Measurements from ENCODE around the gene IL1RL1.

Gene IL1RL1

GRCh38 chr2:102310964-102311640 lies at the start of gene IL1RL1:
Gene IL1RL1, plus strand, starts transcription at chr2:102311563. Its CDS starts 26,702 bp downstream, at chr2:102338265.
- DNase-seq (ENCODE audit: low spot score) (no peak), FAIRE-seq (no peak)

DNA sequence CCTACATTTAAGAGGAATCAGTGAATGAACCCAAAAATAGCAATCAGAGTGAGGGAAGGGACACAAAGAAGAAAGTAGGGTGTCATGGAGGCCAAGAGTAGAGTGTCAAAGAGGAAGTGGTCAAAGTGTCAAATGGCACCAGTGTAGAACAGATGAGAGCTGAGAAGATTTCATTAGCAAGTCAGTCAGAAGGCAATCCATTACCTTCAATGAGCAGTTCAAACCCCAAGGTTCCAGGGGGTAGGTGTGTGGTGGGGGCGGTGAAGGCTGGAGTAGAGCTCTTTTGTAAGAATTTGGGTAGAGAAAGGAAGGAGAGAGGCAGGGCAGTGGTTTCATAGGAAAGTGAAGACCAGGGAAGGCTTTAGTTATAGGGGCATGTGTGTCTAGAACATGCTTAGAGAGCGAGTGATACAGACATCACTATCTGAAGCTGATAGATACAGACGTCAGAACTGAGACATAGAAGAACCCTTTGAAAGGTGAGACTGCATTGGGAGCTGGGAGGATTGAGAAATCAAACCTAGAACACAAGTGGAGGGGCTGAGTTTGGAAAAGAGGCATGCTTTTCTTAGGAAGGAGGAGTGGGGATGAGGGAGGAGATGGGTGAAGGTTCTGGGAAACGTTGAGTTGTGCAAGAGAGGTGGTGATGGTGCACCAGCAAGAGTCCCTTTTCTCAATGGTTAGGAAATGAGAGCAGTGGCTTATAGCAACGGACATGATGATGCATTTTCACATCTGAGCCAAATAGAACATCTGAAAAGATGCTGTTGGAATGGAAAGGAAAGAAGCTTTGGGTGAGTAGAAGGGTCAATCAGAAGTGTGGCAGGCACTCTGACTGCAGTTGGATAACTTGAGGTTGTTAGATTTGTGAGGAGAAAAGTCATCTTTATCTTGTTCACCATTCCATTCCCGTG lies 48.9 kb upstream of the IL1RL1 start:
- DNase-seq (ENCODE audit: low spot score) (no peak), FAIRE-seq (no peak)

GRCh38 chr2:102264952-102265351 lies 46.4 kb upstream of the IL1RL1 start:
- no peak for FAIRE-seq

DNA sequence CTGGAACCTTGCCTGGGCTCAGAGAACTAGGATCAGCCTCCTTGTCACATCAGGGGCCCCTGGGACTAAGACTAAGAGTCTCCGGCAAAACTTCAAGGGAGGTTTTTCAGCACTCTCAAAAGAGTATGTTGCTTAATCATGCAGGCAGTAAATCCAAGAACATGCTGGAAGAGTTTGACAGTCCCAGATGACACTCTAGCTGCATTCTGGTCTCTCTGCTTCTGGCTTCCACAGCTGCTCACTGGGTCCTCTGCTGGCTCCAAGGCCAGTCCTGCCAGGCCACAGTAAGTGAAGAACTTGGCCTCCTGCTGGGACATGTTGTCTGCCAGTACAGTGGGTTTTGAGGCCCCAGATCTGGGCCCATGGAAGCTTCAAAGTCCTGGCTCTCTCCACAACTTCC lies 45.2 kb upstream of the IL1RL1 start:
- DNase-seq (ENCODE audit: low spot score) = no peak
- FAIRE-seq = no peak

More at GRCh38 chr2:102264952-102265351, 46.4 kb upstream of the IL1RL1 start:
- DNase-seq (ENCODE audit: low spot score) = no peak

DNA sequence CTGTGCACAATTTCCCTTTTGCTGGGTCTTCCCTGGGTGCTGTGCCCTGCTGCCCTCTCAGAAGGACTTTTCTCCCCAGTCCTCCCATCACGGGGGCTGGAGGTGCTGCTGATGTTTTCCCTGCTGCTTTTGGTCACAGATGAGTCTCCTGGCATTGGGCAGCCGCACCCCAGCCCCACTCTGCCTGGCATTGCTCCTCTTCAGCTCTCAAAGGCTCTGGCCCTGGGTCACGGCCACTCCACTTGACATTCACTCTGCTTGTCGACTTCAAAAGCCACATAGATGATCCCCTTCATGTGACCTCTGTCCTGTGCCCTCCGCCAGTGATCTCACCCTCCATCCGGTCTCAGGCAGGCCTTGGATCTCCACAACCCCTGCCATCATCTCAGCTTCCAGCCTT lies 43.6 kb upstream of the IL1RL1 start:
- FAIRE-seq (no peak), DNase-seq (ENCODE audit: low spot score) (no peak)

- no peak for DNase-seq (ENCODE audit: low spot score)
- no peak for FAIRE-seq
Measured at GRCh38 chr2:102268510-102269199, 42.7 kb upstream of the IL1RL1 start.

DNA sequence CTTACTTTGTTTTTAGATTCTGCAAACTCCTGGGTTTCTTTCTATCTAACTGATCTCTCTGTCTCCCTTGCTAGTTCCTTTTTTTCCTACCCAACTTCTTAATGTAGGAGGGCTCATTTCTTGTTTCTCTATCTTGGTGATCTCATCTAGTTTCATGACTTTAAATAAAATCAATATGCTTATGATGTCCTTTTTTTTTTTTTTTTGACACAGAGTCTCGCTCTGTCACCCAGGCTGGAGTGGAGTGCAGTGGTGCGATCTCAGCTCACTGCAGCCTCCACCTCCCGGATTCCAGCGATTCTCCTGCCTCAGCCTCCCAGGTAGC lies 42.2 kb upstream of the IL1RL1 start:
- DNase-seq (ENCODE audit: low spot score) (no peak), FAIRE-seq (no peak)

GRCh38 chr2:102271844-102272243 lies 39.5 kb upstream of the IL1RL1 start:
- DNase-seq (ENCODE audit: low spot score) (no peak), FAIRE-seq (no peak)

GRCh38 chr2:102273619-102274211 lies 37.6 kb upstream of the IL1RL1 start:
- FAIRE-seq = no peak

DNA sequence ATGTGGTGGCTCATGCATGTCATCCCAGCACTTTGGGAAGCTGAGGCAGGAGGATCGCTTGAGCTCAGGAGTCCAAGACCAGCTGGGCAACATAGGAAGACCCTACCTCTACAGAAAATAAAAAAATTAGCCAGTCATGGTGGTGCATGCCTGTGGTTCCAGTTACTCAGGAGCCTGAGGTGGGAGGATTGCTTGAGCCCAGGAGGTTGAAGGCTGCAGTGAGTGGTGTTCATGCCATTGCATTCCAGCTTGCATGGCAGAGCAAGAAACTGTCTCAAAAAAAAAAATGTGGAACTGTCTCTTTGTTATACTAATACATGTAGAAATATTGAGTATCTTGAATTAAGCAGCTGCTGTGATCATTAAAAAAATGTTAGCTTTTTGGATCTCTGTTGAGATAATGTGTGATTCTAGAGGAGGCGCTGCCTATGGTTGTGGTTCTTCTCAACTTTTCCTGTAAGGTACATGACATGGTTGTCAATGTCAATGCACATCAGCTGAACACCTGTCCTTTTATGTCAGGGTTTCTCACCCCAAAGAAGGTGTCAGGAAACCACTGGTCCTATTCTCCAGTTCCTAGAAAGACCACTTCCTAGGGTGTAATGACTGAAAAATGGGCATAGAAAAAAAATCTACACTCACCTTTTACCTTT lies 34.7 kb upstream of the IL1RL1 start:
- FAIRE-seq = no peak

More at GRCh38 chr2:102273619-102274211, 37.6 kb upstream of the IL1RL1 start:
- no peak for DNase-seq (ENCODE audit: low spot score)

GRCh38 chr2:102277202-102277700 lies 34.1 kb upstream of the IL1RL1 start:
- DNase-seq (ENCODE audit: low spot score) = no peak
- no peak for FAIRE-seq

More for the DNA sequence above, 34.7 kb upstream of the IL1RL1 start:
- no peak for DNase-seq (ENCODE audit: low spot score)

GRCh38 chr2:102278720-102279390 lies 32.5 kb upstream of the IL1RL1 start:
- FAIRE-seq = no peak
- no peak for DNase-seq (ENCODE audit: low spot score)

DNA sequence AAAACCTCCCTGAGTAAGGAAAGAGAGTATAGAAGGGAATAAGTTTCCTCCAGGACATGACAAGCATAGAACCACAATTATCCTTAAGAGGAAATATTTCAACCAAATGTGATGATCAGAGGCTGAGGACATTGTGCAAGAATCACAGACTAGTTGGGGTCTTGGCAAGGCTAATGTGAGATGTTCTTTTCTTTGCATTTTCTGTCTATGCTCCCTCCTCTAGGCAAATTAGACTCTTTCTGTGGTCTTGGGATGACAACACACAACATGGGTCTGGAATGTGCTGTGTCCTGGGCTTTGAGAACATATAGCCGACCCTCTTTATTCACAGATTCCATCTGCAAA lies 32.0 kb upstream of the IL1RL1 start:
- DNase-seq (ENCODE audit: low spot score) (no peak), FAIRE-seq (no peak)

- DNase-seq (ENCODE audit: low spot score) (no peak), FAIRE-seq (no peak)
Measured at GRCh38 chr2:102282678-102283091, 28.7 kb upstream of the IL1RL1 start.

- DNase-seq (ENCODE audit: low spot score) = no peak
- no peak for FAIRE-seq
Measured at GRCh38 chr2:102283996-102284395, 27.4 kb upstream of the IL1RL1 start.

DNA sequence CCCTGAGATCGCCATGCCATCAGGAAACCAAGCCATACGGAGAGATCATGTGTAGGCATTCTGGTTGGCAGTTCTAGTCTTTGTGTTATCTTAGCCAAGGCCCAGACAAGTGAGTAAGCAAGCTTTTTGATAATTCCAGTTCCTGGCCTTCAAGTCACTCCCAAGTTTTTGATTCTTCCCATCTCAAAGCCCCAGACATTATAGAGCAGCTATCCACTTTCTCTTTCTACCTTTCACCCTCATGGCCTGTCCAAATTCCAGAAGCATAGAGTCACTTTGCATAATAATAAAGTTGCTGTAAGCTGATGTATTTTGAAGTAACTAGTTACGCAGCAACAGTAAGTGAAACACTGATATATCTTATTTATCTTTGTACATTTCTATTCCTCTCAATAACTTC lies 26.8 kb upstream of the IL1RL1 start:
- FAIRE-seq (no peak), DNase-seq (ENCODE audit: low spot score) (no peak)

DNA sequence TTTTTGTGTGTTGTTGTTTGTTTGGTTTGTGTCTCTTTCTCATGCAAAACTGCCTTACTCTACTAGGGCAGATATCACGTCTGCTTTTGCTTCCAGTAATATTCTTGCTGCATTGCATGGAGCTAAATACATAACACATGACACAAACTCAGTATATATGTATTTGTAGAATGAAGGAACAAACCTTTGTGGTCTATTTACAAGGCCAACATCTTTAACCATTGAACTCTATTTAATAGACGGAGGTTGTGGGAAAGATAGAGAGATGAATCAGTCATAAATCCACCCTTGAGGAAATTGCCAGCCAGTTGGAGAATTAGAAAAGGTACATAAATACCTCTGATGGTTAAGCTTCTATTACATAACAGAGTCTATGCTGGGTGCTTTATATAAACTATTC lies 26.0 kb upstream of the IL1RL1 start:
- no peak for DNase-seq (ENCODE audit: low spot score)
- FAIRE-seq = no peak

GRCh38 chr2:102286041-102286440 lies 25.3 kb upstream of the IL1RL1 start:
- no peak for FAIRE-seq
- no peak for DNase-seq (ENCODE audit: low spot score)

- no peak for DNase-seq (ENCODE audit: low spot score)
- FAIRE-seq = no peak
Measured at GRCh38 chr2:102289129-102289528, 22.2 kb upstream of the IL1RL1 start.

GRCh38 chr2:102290594-102290993 lies 20.8 kb upstream of the IL1RL1 start:
- FAIRE-seq (peak; percentile 74), DNase-seq (ENCODE audit: low spot score) (no peak)

Data from RCC 7860 (cell line).